H9 (cell line): ENCODE data around the gene TTLL9. TPM values are rescaled to one million over a fixed set of nuclear protein-coding genes. Genes with fewer than 3 reads are reported as not detected.

Source experiments
- DNase-seq: peaks from one replicate; pipeline ENCODE4 v3.0.0-alpha.2; 2017
- H2AFZ ChIP-seq: one replicate; pipeline ENCODE4 v1.6.1; 2013; ENCODE audit warnings: mild to moderate bottlenecking, low read length, control low read depth, moderate library complexity
- H2AK5ac ChIP-seq: 2 replicates; pipeline ENCODE4 v1.6.1; 2013; ENCODE audit warnings: low read length, control low read depth, mixed read lengths; ENCODE audit not compliant: insufficient read length
- H2BK120ac ChIP-seq: one replicate; pipeline ENCODE4 v1.6.1; 2013; ENCODE audit warnings: low read depth, mild to moderate bottlenecking, low read length, control low read depth, inconsistent platforms; ENCODE audit not compliant: poor library complexity, severe bottlenecking
- H2BK12ac ChIP-seq: 2 replicates; pipeline ENCODE4 v1.6.1; 2013; ENCODE audit warnings: low read length, control low read depth, mixed read lengths, low read depth; ENCODE audit not compliant: insufficient read length
- H2BK15ac ChIP-seq: 2 replicates; pipeline ENCODE4 v1.6.1; 2013; ENCODE audit warnings: low read depth, low read length, control low read depth
- H2BK20ac ChIP-seq: one replicate; pipeline ENCODE4 v1.6.1; 2013; ENCODE audit warnings: low read depth, mild to moderate bottlenecking, low read length, control low read depth, inconsistent platforms; ENCODE audit not compliant: poor library complexity, severe bottlenecking
- H2BK5ac ChIP-seq: 2 replicates; pipeline ENCODE4 v1.6.1; 2013; ENCODE audit warnings: low read length, control low read depth, mixed read lengths; ENCODE audit not compliant: insufficient read length
- H3K14ac ChIP-seq: 2 replicates; pipeline ENCODE4 v1.6.1; 2013; ENCODE audit warnings: low read length, control low read depth; ENCODE audit not compliant: insufficient read depth
- H3K18ac ChIP-seq: 2 replicates; pipeline ENCODE4 v1.6.1; 2013; ENCODE audit warnings: low read depth, mild to moderate bottlenecking, mixed read lengths, low read length, control low read depth; ENCODE audit not compliant: insufficient read length
- H3K23ac ChIP-seq: 2 replicates; pipeline ENCODE4 v1.6.1; 2013; ENCODE audit warnings: low read length, control low read depth, mixed read lengths, low read depth; ENCODE audit not compliant: insufficient read length
- H3K23me2 ChIP-seq: 2 replicates; pipeline ENCODE4 v1.6.1; 2013; ENCODE audit warnings: low read depth, mild to moderate bottlenecking, mixed read lengths, low read length, control low read depth; ENCODE audit not compliant: insufficient read length, poor library complexity, severe bottlenecking
- H3K27ac ChIP-seq: 2 replicates; pipeline ENCODE4 v1.5.1; 2013; ENCODE audit warnings: low read length, control low read depth, mixed read lengths, low read depth; ENCODE audit not compliant: insufficient read length
- H3K27me3 ChIP-seq: 2 replicates; pipeline ENCODE4 v1.6.1; 2013; ENCODE audit warnings: low read length, control low read depth, inconsistent platforms; ENCODE audit not compliant: insufficient read depth
- H3K4ac ChIP-seq: 2 replicates; pipeline ENCODE4 v1.6.1; 2013; ENCODE audit warnings: low read depth, mild to moderate bottlenecking, control low read depth, inconsistent platforms, low read length, moderate library complexity
- H3K4me1 ChIP-seq: 2 replicates; pipeline ENCODE4 v1.6.1; 2013; ENCODE audit warnings: low read length, control low read depth, inconsistent platforms; ENCODE audit not compliant: insufficient read depth
- H3K4me2 ChIP-seq: 2 replicates; pipeline ENCODE4 v1.6.1; 2013; ENCODE audit warnings: low read length, control low read depth, mixed read lengths; ENCODE audit not compliant: insufficient read length, insufficient read depth
- H3K56ac ChIP-seq: 2 replicates; pipeline ENCODE4 v1.6.1; 2013; ENCODE audit warnings: low read depth, mild to moderate bottlenecking, mixed read lengths, low read length, control low read depth; ENCODE audit not compliant: insufficient read length
- H3K79me1 ChIP-seq: 2 replicates; pipeline ENCODE4 v1.6.1; 2013; ENCODE audit warnings: low read depth, mild to moderate bottlenecking, moderate library complexity, low read length, control low read depth, inconsistent platforms; ENCODE audit not compliant: insufficient read depth, poor library complexity, severe bottlenecking
- H3K79me2 ChIP-seq: 2 replicates; pipeline ENCODE4 v1.6.1; 2013; ENCODE audit warnings: low read length, control low read depth, inconsistent platforms; ENCODE audit not compliant: insufficient read depth
- H3K9ac ChIP-seq: 2 replicates; pipeline ENCODE4 v1.6.1; 2013; ENCODE audit warnings: low read length, control low read depth, mixed read lengths; ENCODE audit not compliant: insufficient read length; ENCODE audit errors: extremely low read depth
- H3K9me3 ChIP-seq: one replicate; pipeline ENCODE4 v1.6.1; 2013; ENCODE audit warnings: low read depth, low read length, inconsistent platforms; ENCODE audit not compliant: control insufficient read depth
- H3T11ph ChIP-seq: one replicate; pipeline ENCODE4 v1.6.1; 2013; ENCODE audit warnings: mild to moderate bottlenecking, low read length, control low read depth, inconsistent platforms
- H4K20me1 ChIP-seq: one replicate; pipeline ENCODE4 v1.6.1; 2013; ENCODE audit not compliant: control insufficient read depth, insufficient read length, insufficient read depth
- H4K5ac ChIP-seq: 2 replicates; pipeline ENCODE4 v1.6.1; 2013; ENCODE audit warnings: low read depth, mild to moderate bottlenecking, mixed read lengths, low read length, control low read depth; ENCODE audit not compliant: insufficient read length
- H4K8ac ChIP-seq: replicated peaks from 2 replicates; pipeline ENCODE4 v1.6.1; 2013; ENCODE audit warnings: low read length, control low read depth, mixed read lengths, low read depth; ENCODE audit not compliant: insufficient read length
- H4K91ac ChIP-seq: 2 replicates; pipeline ENCODE4 v1.6.1; 2013; ENCODE audit warnings: low read depth, mild to moderate bottlenecking, moderate library complexity, mixed read lengths, low read length, control low read depth; ENCODE audit not compliant: insufficient read length
- H3K27ac Mint-ChIP-seq, 3 experiments: 2 replicates in 2 of 3; 3 replicates in 1 of 3; pipeline ENCODE4 v1.8.0; 2020 to 2021; ENCODE audit warnings: mixed read lengths in 3 of 3, mild to moderate bottlenecking in 1 of 3, moderate library complexity in 1 of 3
- H3K27me3 Mint-ChIP-seq: 2 replicates; pipeline ENCODE4 v1.8.0; 2021; ENCODE audit warnings: low read depth, mild to moderate bottlenecking, moderate library complexity, mixed read lengths
- H3K36me3 Mint-ChIP-seq, 3 experiments: 2 replicates in 2 of 3; 3 replicates in 1 of 3; pipeline ENCODE4 v1.8.0; 2020 to 2021; ENCODE audit warnings: low read depth in 3 of 3, mixed read lengths in 3 of 3; ENCODE audit not compliant: insufficient read depth in 1 of 3
- H3K4me1 Mint-ChIP-seq, 2 experiments: 2 replicates each; pipeline ENCODE4 v1.8.0; 2020; ENCODE audit warnings: mixed read lengths in 2 of 2
- H3K4me3 Mint-ChIP-seq, 2 experiments: 2 replicates in 1 of 2; 3 replicates in 1 of 2; pipeline ENCODE4 v1.8.0; 2020 to 2021; ENCODE audit warnings: mild to moderate bottlenecking in 2 of 2, mixed read lengths in 2 of 2, moderate library complexity in 1 of 2
- H3K9me3 Mint-ChIP-seq, 2 experiments: 2 replicates in 1 of 2; 3 replicates in 1 of 2; pipeline ENCODE4 v1.8.0; 2020; ENCODE audit warnings: mild to moderate bottlenecking in 2 of 2, mixed read lengths in 2 of 2, moderate library complexity in 1 of 2
- WGBS: extraction: QIAGEN DNeasy Blood & Tissue Kit; methylation state at CpG from one replicate; pipeline ENCODE4 v1.1.7; 2013; ENCODE audit warnings: missing lambda C conversion rate, low lambda C conversion rate, mixed read lengths; ENCODE audit not compliant: insufficient read length; ENCODE audit errors: extremely low coverage; 5-methylcytosine and 5-hydroxymethylcytosine counted together
- total RNA-seq: library from RNA; stranded (reverse); gene quantifications from 2 replicates; pipeline ENCODE4 v1.2.1, GENCODE V29; 2021
- TF ChIP-seq, protein P1 (sequence below): fragments of 200-600 bp; sonication (generic); conservative IDR thresholded peaks from 3 replicates; pipeline ENCODE4 v1.8.0; 2021; ENCODE audit warnings: antibody characterized with exemption, mild to moderate bottlenecking

TTLL9 gene
- total RNA-seq, 1 experiment from 2014 or later, result 0.20 TPM

GRCh38 chr20:31974296-31974695 is 103.9 kb downstream of the TTLL9 start:
- no peak overlapping the region for H4K91ac ChIP-seq
- Mint-ChIP-seq H3K4me1 (peaks cover 18 to 35% of the 10 kb centered on the region in 2 experiments), H3K27me3 (peaks cover 36% of the 10 kb centered on the region), H3K9me3 (no peaks in the 10 kb centered on the region; a peak in 1 of 5 replicates), H3K36me3 (no peaks in the 10 kb centered on the region), H3K27ac (peak overlapping the region in 1 of 3 experiments; percentile 62; a peak in 1 of 7 replicates), H3K4me3 (no peak overlapping the region)
- no peak overlapping the region for H3K4ac ChIP-seq
- H3K9ac ChIP-seq, result no peak overlapping the region
- H2BK5ac ChIP-seq, result no peak overlapping the region
- no peak overlapping the region for H2BK20ac ChIP-seq
- no peak overlapping the region for H2BK120ac ChIP-seq
- no peak overlapping the region for H3T11ph ChIP-seq
- TF ChIP-seq, protein P1, sequence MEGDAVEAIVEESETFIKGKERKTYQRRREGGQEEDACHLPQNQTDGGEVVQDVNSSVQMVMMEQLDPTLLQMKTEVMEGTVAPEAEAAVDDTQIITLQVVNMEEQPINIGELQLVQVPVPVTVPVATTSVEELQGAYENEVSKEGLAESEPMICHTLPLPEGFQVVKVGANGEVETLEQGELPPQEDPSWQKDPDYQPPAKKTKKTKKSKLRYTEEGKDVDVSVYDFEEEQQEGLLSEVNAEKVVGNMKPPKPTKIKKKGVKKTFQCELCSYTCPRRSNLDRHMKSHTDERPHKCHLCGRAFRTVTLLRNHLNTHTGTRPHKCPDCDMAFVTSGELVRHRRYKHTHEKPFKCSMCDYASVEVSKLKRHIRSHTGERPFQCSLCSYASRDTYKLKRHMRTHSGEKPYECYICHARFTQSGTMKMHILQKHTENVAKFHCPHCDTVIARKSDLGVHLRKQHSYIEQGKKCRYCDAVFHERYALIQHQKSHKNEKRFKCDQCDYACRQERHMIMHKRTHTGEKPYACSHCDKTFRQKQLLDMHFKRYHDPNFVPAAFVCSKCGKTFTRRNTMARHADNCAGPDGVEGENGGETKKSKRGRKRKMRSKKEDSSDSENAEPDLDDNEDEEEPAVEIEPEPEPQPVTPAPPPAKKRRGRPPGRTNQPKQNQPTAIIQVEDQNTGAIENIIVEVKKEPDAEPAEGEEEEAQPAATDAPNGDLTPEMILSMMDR, result no peak
- H2AK5ac ChIP-seq, result no peak overlapping the region
- H3K79me1 ChIP-seq, result no peaks in the 10 kb centered on the region
- H4K5ac ChIP-seq, result no peak overlapping the region
- H3K56ac ChIP-seq, result no peak overlapping the region
- H3K14ac ChIP-seq, result no peak overlapping the region
- no peak overlapping the region for H3K23ac ChIP-seq
- H3K79me2 ChIP-seq, result no peaks in the 10 kb centered on the region
- DNase-seq, result no peak
- no peak overlapping the region for H3K27ac ChIP-seq
- no peaks in the 10 kb centered on the region for H3K23me2 ChIP-seq
- H3K9me3 ChIP-seq, result no peaks in the 10 kb centered on the region
- no peak overlapping the region for H2BK15ac ChIP-seq
- H2BK12ac ChIP-seq, result no peak overlapping the region
- H4K8ac ChIP-seq, result no peak overlapping the region
- no peaks in the 10 kb centered on the region for H4K20me1 ChIP-seq
- H3K4me1 ChIP-seq, result no peaks in the 10 kb centered on the region; the same call in 1 of the 2 replicates
- no peak overlapping the region for H2AFZ ChIP-seq
- peaks cover under 1% of the 10 kb centered on the region; the same call in 1 of the 2 replicates for H3K27me3 ChIP-seq
- H3K18ac ChIP-seq, result no peak overlapping the region
- no peak overlapping the region for H3K4me2 ChIP-seq
- WGBS, result no CpG with 5 or more reads among the region's 2 CpGs
